B cell (primary cell): ENCODE measurements around the gene UBQLN2.

Experiments used
- CTCF ChIP-seq: fragments of 200-600 bp; IDR thresholded peaks from one replicate; pipeline ENCODE4 v1.8.0; 2022; ENCODE audit warnings: antibody characterized with exemption, mild to moderate bottlenecking
- EZH2 ChIP-seq: IDR thresholded peaks from 2 replicates; pipeline ENCODE4 v1.6.1; 2012; ENCODE audit warnings: borderline replicate concordance, low read depth, mild to moderate bottlenecking, moderate library complexity, low read length; ENCODE audit not compliant: insufficient read depth, poor library complexity, severe bottlenecking

DNA sequence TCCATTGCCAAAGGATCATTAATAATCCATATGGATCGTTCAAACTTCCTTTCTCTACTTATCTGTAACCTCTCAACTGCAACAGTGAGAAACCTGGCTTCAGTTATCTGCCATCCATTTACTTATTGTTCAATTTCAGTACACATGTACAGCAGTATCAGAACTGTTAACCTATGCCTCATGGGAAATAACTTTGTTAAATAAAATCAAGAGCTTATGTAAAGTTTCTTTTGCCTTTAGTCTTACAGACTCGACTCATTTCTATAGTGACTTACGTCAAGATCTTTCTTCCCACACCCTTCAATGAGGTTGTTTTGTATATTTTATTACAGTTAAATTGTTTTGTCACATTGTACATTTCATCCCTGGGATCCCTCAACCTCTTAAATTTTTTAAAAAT lies 11.4 kb downstream of the UBQLN2 start:
- TF ChIP-seq CTCF (no peak), EZH2 (no peak)
